DOHH2 (cell line): ENCODE results near the gene FLAD1.

Source experiments
- H3F3A ChIP-seq: fragments of 200-600 bp; sonication (generic), shearing (Covaris generic); 2 replicates; pipeline ENCODE4 v1.6.0; 2016; ENCODE audit warnings: antibody characterized with exemption, mild to moderate bottlenecking; ENCODE audit not compliant: control insufficient read depth, insufficient read depth
- H3K27ac ChIP-seq: fragments of 200-600 bp; sonication (generic); 2 replicates; pipeline ENCODE4 v1.5.1; 2014; ENCODE audit warnings: low read depth, mild to moderate bottlenecking, low read length, moderate library complexity
- H3K27me3 ChIP-seq: fragments of 200-600 bp; sonication (generic); 2 replicates; pipeline ENCODE4 v1.6.1; 2014; ENCODE audit warnings: mild to moderate bottlenecking, low read length, mixed read lengths; ENCODE audit not compliant: control insufficient read depth
- H3K36me3 ChIP-seq: fragments of 200-600 bp; sonication (generic); 2 replicates; pipeline ENCODE4 v1.6.1; 2014; ENCODE audit warnings: mild to moderate bottlenecking, low read length, moderate library complexity, mixed read lengths; ENCODE audit not compliant: control insufficient read depth
- H3K4me1 ChIP-seq: fragments of 200-600 bp; sonication (generic); 2 replicates; pipeline ENCODE4 v1.6.1; 2014; ENCODE audit warnings: mild to moderate bottlenecking, low read length, mixed read lengths; ENCODE audit not compliant: control insufficient read depth
- H3K4me2 ChIP-seq: fragments of 200-600 bp; sonication (generic); 2 replicates; pipeline ENCODE4 v1.6.0; 2014; ENCODE audit warnings: mild to moderate bottlenecking, low read length, moderate library complexity
- H3K4me3 ChIP-seq: fragments of 200-600 bp; sonication (generic); 2 replicates; pipeline ENCODE4 v1.5.1; 2014; ENCODE audit warnings: mild to moderate bottlenecking, low read length, mixed read lengths
- H3K79me2 ChIP-seq: fragments of 200-600 bp; sonication (generic); 2 replicates; pipeline ENCODE4 v1.6.1; 2014; ENCODE audit warnings: mild to moderate bottlenecking, low read length, mixed read lengths; ENCODE audit not compliant: control insufficient read depth
- H3K9me2 ChIP-seq: fragments of 200-600 bp; sonication (generic); replicated peaks from 2 replicates; pipeline ENCODE4 v1.6.1; 2014; ENCODE audit warnings: mild to moderate bottlenecking, low read length, mixed read lengths; ENCODE audit not compliant: control insufficient read depth
- H3K9me3 ChIP-seq: fragments of 200-600 bp; sonication (generic); 2 replicates; pipeline ENCODE4 v1.6.1; 2014; ENCODE audit warnings: antibody characterized with exemption, low read length, mixed read lengths; ENCODE audit not compliant: control insufficient read depth, insufficient read depth
- H4K20me1 ChIP-seq: fragments of 200-600 bp; sonication (generic); 2 replicates; pipeline ENCODE4 v1.6.0; 2014; ENCODE audit warnings: low read depth, mild to moderate bottlenecking, antibody characterized with exemption, low read length, moderate library complexity; ENCODE audit not compliant: control insufficient read depth, insufficient read depth
- EZH2phosphoT487 ChIP-seq: fragments of 200-600 bp; sonication (generic); IDR thresholded peaks from 2 replicates; pipeline ENCODE4 v1.6.1; 2017; ENCODE audit warnings: borderline replicate concordance, mild to moderate bottlenecking, antibody characterized with exemption, low read length, moderate library complexity, mixed read lengths
- TF ChIP-seq, protein P1 (sequence below): fragments of 200-600 bp; sonication (generic); IDR thresholded peaks from one replicate; pipeline ENCODE4 v1.5.1; 2014; ENCODE audit warnings: antibody characterized with exemption, mild to moderate bottlenecking, low read depth, low read length; ENCODE audit not compliant: poor library complexity, severe bottlenecking

The FLAD1 gene

GRCh38 chr1:154941333-154942013, 41.7 kb upstream of the FLAD1 start:
- H3K4me3 ChIP-seq = peak overlapping the region; percentile 83
- peaks cover 55% of the 10 kb centered on the region for H3K79me2 ChIP-seq
- no peaks in the 10 kb centered on the region for H3K9me2 ChIP-seq
- H3F3A ChIP-seq = peaks cover 37% of the 10 kb centered on the region
- peak overlapping the region; percentile 86 for H3K4me2 ChIP-seq
- H3K36me3 ChIP-seq = peaks cover 31% of the 10 kb centered on the region
- H3K27me3 ChIP-seq = no peaks in the 10 kb centered on the region
- H3K27ac ChIP-seq = peak overlapping the region; percentile 94
- H3K4me1 ChIP-seq = peaks cover 84% of the 10 kb centered on the region
- no peaks in the 10 kb centered on the region for H3K9me3 ChIP-seq
- no peaks in the 10 kb centered on the region for H4K20me1 ChIP-seq
- no peak for TF ChIP-seq EZH2phosphoT487
- TF ChIP-seq, protein P1, sequence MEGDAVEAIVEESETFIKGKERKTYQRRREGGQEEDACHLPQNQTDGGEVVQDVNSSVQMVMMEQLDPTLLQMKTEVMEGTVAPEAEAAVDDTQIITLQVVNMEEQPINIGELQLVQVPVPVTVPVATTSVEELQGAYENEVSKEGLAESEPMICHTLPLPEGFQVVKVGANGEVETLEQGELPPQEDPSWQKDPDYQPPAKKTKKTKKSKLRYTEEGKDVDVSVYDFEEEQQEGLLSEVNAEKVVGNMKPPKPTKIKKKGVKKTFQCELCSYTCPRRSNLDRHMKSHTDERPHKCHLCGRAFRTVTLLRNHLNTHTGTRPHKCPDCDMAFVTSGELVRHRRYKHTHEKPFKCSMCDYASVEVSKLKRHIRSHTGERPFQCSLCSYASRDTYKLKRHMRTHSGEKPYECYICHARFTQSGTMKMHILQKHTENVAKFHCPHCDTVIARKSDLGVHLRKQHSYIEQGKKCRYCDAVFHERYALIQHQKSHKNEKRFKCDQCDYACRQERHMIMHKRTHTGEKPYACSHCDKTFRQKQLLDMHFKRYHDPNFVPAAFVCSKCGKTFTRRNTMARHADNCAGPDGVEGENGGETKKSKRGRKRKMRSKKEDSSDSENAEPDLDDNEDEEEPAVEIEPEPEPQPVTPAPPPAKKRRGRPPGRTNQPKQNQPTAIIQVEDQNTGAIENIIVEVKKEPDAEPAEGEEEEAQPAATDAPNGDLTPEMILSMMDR = no peak

DNA sequence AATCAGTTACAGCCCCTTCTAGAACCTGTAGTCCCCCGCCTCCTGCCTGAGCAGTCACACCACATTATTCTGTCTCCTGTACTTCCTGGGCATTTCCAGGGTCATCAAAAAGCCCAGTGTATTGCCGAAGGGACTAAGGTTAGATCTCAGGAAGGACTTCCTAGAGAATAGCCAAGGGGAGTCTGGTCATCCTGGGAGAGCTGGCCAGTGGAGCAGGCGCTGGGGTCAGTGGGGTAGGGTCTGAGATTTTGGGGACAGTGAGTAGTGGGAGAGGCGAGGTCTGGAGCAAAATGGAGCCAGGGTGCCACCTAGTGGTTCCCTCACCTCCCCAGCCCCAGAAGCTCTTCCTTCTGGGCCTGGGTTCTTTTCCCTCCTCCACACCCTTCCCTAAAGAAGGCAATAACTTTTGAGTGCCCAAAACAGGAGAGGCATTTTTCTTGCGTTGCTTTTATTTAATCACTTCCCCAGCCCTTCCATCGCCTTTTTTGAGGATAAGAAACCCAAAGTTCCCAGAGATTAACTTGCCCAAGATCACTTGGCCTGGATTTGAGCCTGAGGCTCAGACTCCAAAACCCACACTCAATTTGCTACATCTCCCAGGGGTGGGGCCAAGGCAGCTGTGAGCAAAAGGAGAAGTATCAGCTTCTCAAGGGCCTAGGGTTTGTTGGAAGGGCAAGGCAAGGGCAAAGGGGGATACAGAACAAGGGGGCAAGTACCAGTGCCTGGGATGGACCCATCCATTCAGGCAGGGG, 39.3 kb upstream of the FLAD1 start:
- H3K27me3 ChIP-seq = no peaks in the 10 kb centered on the region

DNA sequence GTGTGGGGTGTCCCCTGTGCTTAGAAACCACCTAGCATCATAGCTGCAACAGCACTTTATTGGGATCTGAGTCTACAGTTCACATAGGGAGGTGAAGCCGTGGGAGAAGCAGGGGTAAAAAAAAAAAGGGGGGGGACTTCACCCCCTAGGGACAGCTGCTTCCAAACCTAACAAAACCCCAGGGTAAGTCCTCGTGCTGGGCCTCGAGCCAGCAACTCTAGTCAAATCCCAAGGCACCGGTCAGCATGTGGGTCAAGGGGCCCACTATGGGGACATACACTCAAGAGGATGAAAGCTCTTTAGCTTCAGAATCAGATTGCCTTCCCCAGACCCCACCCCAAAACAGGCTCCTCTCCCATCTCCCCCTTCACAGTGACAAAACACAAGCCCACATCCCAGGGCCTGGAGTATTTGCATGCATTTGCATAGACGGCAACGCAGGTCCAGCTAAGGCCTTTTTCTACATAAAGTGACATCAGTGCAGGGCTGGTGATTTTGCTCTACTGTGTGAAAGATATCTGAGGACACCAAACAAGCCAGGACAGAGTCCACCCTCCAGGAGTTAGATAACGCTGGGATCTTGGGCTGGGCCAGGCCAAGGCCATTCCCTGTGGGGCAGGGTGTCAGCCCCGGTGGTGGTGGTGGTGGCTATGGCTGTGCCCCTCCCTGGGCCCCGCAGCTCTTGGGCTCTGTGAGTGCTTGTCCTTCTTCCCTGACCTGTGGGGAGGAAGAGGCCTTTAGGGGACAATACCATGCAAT, 38.6 kb upstream of the FLAD1 start:
- peak overlapping the region; percentile 94 for H3K27ac ChIP-seq
- H3K36me3 ChIP-seq = peaks cover 34% of the 10 kb centered on the region
- peak overlapping the region; percentile 83 for H3K4me3 ChIP-seq
- H3K79me2 ChIP-seq = peaks cover 40% of the 10 kb centered on the region
- peaks cover 17% of the 10 kb centered on the region for H3F3A ChIP-seq
- H3K9me2 ChIP-seq = no peaks in the 10 kb centered on the region
- no peaks in the 10 kb centered on the region for H3K9me3 ChIP-seq
- peak overlapping the region; percentile 86 for H3K4me2 ChIP-seq
- TF ChIP-seq EZH2phosphoT487 = no peak
- TF ChIP-seq, protein P1 = no peak
- no peaks in the 10 kb centered on the region for H3K27me3 ChIP-seq
- H3K4me1 ChIP-seq = peaks cover 61% of the 10 kb centered on the region
- H4K20me1 ChIP-seq = no peaks in the 10 kb centered on the region

More for the DNA sequence above, 39.3 kb upstream of the FLAD1 start:
- Histone ChIP-seq H3K4me1 (peaks cover 69% of the 10 kb centered on the region), H3K9me2 (no peaks in the 10 kb centered on the region), H3K4me2 (peak overlapping the region; percentile 86), H3K9me3 (no peaks in the 10 kb centered on the region), H3K79me2 (peaks cover 48% of the 10 kb centered on the region), H3F3A (peaks cover 20% of the 10 kb centered on the region), H3K4me3 (peak overlapping the region; percentile 83), H4K20me1 (no peaks in the 10 kb centered on the region), H3K36me3 (peaks cover 34% of the 10 kb centered on the region), H3K27ac (peak overlapping the region; percentile 94)
- TF ChIP-seq, protein P1 = peak; percentile 97
- no peak for TF ChIP-seq EZH2phosphoT487
